Endodermal cell (in vitro differentiated cells): ENCODE results near the gene WDSUB1. TPM values are rescaled to one million over a fixed set of nuclear protein-coding genes. Genes with fewer than 3 reads are reported as not detected.
A peak's percentile ranks its signal among the peaks of the same experiment; 100 is the strongest.

ENCODE experiments used
- DNase-seq: peaks from one replicate; pipeline ENCODE4 v3.0.0-alpha.2; 2017
- H3K27ac ChIP-seq: 2 replicates; pipeline ENCODE4 v1.5.1; 2013; ENCODE audit warnings: mild to moderate bottlenecking, low read depth, low read length, moderate library complexity
- H3K27me3 ChIP-seq: 2 replicates; pipeline ENCODE4 v1.6.1; 2013; ENCODE audit warnings: mild to moderate bottlenecking, low read length, moderate library complexity; ENCODE audit not compliant: insufficient read depth, control insufficient read depth, poor library complexity, severe bottlenecking
- H3K36me3 ChIP-seq: 2 replicates; pipeline ENCODE4 v1.7.0; 2013; ENCODE audit warnings: mild to moderate bottlenecking, low read length, moderate library complexity; ENCODE audit not compliant: control insufficient read depth, insufficient read depth
- H3K4me1 ChIP-seq: one replicate; pipeline ENCODE4 v1.7.0; 2013; ENCODE audit warnings: low read length; ENCODE audit not compliant: control insufficient read depth, insufficient read depth
- H3K4me3 ChIP-seq: 2 replicates; pipeline ENCODE4 v1.5.1; 2013; ENCODE audit warnings: mild to moderate bottlenecking, low read length, moderate library complexity
- H3K9ac ChIP-seq: 2 replicates; pipeline ENCODE4 v1.6.1; 2013; ENCODE audit warnings: mild to moderate bottlenecking, low read length, moderate library complexity; ENCODE audit not compliant: poor library complexity, severe bottlenecking; ENCODE audit errors: extremely low read depth
- H3K9me3 ChIP-seq: 2 replicates; pipeline ENCODE4 v1.6.1; 2013; ENCODE audit warnings: mild to moderate bottlenecking, low read length, moderate library complexity; ENCODE audit not compliant: control insufficient read depth
- H3K27ac Mint-ChIP-seq: 2 replicates; pipeline ENCODE4 v1.8.0; 2020; ENCODE audit warnings: mixed read lengths
- H3K27me3 Mint-ChIP-seq: 2 replicates; pipeline ENCODE4 v1.8.0; 2021; ENCODE audit warnings: mild to moderate bottlenecking, mixed read lengths; ENCODE audit not compliant: insufficient read depth
- H3K36me3 Mint-ChIP-seq: 2 replicates; pipeline ENCODE4 v1.8.0; 2020; ENCODE audit warnings: low read depth, mixed read lengths
- H3K4me1 Mint-ChIP-seq: 2 replicates; pipeline ENCODE4 v1.8.0; 2020; ENCODE audit warnings: mixed read lengths
- H3K4me3 Mint-ChIP-seq: 2 replicates; pipeline ENCODE4 v1.8.0; 2020; ENCODE audit warnings: mild to moderate bottlenecking, moderate library complexity, mixed read lengths
- H3K9me3 Mint-ChIP-seq: 2 replicates; pipeline ENCODE4 v1.8.0; 2020; ENCODE audit warnings: mild to moderate bottlenecking, mixed read lengths
- WGBS, 2 experiments: methylation state at CpG; one replicate each; pipeline versions ENCODE4 v1.1.5 to v1.1.7; 2013; ENCODE audit warnings: missing lambda C conversion rate in 2 of 2, mixed read lengths in 1 of 2; ENCODE audit not compliant: insufficient coverage in 1 of 2, insufficient read length in 1 of 2; 5-methylcytosine and 5-hydroxymethylcytosine counted together
- total RNA-seq, 2 donors: library from RNA; stranded (reverse); fragmentation: NEBNext Ultra II Directional in 1 of 2; extraction: Animal tissue kit (Norgen Biotek cat#: 25700) in 1 of 2; gene quantifications; 2 replicates in 1 of 2; 3 replicates in 1 of 2; pipeline ENCODE4 v1.2.1, GENCODE V29; 2021
- TF ChIP-seq, protein P1 (sequence below): fragments of 200-600 bp; sonication (generic); conservative IDR thresholded peaks from 2 replicates; pipeline ENCODE4 v1.5.0; 2021; ENCODE audit warnings: antibody characterized with exemption, mild to moderate bottlenecking

WDSUB1 gene
- total RNA-seq, 2 donors from 2014 or later = 10.7 to 14.7 TPM

DNA sequence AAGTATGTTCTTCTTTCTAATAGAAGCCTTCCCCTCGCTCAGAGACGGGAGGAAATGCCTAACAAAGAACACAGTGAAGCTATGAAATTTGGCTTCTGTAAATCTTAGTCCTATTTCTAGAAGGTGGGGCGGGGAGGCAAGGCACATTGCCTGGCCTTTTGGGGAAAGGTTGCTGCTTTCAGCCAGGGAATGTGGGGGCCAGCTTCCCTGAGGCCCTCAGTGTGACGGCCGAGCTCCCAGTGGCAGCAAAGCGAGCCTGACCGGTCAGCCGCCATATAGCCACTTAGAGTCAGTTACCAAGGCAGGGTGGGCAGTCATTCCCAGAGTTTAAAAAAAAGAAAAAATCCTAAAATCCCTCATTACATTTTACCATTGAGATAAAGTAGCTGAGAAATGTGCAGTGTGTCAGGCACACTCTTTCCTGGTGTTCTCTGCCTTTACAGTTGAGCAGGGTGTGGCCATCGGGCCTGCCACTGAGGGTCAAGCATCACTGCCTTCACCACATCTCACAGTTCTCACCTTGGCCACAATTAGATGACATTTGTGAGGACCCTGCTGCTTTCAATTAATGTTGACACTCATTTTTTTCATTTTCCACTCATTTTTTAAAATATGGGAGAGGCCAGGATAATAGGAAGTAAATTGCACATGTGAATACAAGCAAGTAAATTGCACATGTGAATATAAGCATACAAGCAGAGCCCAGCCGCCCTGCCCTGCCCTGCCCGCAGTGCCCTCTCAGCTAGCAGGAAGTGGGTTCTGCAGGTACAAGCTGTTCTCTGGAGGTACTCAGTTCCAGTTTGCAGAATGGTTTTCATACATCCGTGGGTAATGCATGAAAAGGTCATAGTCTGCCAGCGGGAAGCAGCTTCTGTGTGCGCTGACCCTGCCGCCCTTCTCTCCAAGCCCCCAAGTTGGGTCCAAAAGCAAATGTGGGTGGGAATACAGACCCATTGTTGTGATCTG is 76.9 kb downstream of the WDSUB1 start:
- Mint-ChIP-seq H3K4me3 (no peak overlapping the region), H3K36me3 (peaks cover 6% of the 10 kb centered on the region), H3K9me3 (no peaks in the 10 kb centered on the region), H3K4me1 (peaks cover 14% of the 10 kb centered on the region), H3K27me3 (peaks cover 18% of the 10 kb centered on the region), H3K27ac (no peak overlapping the region)
- Histone ChIP-seq H3K4me1 (peaks cover 5% of the 10 kb centered on the region), H3K9me3 (no peaks in the 10 kb centered on the region), H3K27me3 (no peaks in the 10 kb centered on the region), H3K9ac (no peak overlapping the region), H3K36me3 (peaks cover 74% of the 10 kb centered on the region), H3K4me3 (no peak overlapping the region), H3K27ac (no peak overlapping the region)
- TF ChIP-seq, protein P1, sequence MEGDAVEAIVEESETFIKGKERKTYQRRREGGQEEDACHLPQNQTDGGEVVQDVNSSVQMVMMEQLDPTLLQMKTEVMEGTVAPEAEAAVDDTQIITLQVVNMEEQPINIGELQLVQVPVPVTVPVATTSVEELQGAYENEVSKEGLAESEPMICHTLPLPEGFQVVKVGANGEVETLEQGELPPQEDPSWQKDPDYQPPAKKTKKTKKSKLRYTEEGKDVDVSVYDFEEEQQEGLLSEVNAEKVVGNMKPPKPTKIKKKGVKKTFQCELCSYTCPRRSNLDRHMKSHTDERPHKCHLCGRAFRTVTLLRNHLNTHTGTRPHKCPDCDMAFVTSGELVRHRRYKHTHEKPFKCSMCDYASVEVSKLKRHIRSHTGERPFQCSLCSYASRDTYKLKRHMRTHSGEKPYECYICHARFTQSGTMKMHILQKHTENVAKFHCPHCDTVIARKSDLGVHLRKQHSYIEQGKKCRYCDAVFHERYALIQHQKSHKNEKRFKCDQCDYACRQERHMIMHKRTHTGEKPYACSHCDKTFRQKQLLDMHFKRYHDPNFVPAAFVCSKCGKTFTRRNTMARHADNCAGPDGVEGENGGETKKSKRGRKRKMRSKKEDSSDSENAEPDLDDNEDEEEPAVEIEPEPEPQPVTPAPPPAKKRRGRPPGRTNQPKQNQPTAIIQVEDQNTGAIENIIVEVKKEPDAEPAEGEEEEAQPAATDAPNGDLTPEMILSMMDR = no peak
- WGBS, 2 experiments = 93 to 96% methylated on average over 12 to 15 of the region's 15 CpGs
- peak; percentile 32 for DNase-seq

- Histone ChIP-seq H3K27ac (no peak overlapping the region), H3K4me3 (no peak overlapping the region), H3K9ac (no peak overlapping the region), H3K36me3 (peaks cover 73% of the 10 kb centered on the region), H3K27me3 (no peaks in the 10 kb centered on the region), H3K9me3 (no peaks in the 10 kb centered on the region), H3K4me1 (peaks cover 5% of the 10 kb centered on the region)
- DNase-seq = peak; percentile 43
- Mint-ChIP-seq H3K4me3 (no peak overlapping the region), H3K36me3 (no peaks in the 10 kb centered on the region), H3K27ac (no peak overlapping the region), H3K4me1 (peaks cover 14% of the 10 kb centered on the region), H3K27me3 (peaks cover 14% of the 10 kb centered on the region), H3K9me3 (no peaks in the 10 kb centered on the region)
- WGBS, 2 experiments = 93 to 95% methylated on average over 4 to 5 of the region's 5 CpGs
- TF ChIP-seq, protein P1 = peak; percentile 25
Measured at GRCh38 chr2:159208438-159208837, 78.1 kb downstream of the WDSUB1 start.

GRCh38 chr2:159206736-159207380 is 79.6 kb downstream of the WDSUB1 start:
- H3K36me3 Mint-ChIP-seq = no peaks in the 10 kb centered on the region
- no peak for DNase-seq
- 90 to 93% methylated on average over 4 to 6 of the region's 6 CpGs for WGBS, 2 experiments
- peaks cover 2% of the 10 kb centered on the region for H3K4me1 ChIP-seq
- no peaks in the 10 kb centered on the region for H3K9me3 Mint-ChIP-seq
- no peak overlapping the region for H3K4me3 ChIP-seq
- H3K4me3 Mint-ChIP-seq = no peak overlapping the region
- no peaks in the 10 kb centered on the region for H3K9me3 ChIP-seq
- no peak overlapping the region for H3K27ac Mint-ChIP-seq
- H3K27me3 ChIP-seq = no peaks in the 10 kb centered on the region
- no peak overlapping the region for H3K27ac ChIP-seq
- H3K4me1 Mint-ChIP-seq = peaks cover 8% of the 10 kb centered on the region
- H3K27me3 Mint-ChIP-seq = peaks cover 9% of the 10 kb centered on the region
- TF ChIP-seq, protein P1 = no peak
- H3K36me3 ChIP-seq = peaks cover 71% of the 10 kb centered on the region
- no peak overlapping the region for H3K9ac ChIP-seq
